Measurements from ENCODE around the gene TMEM88.

DNA sequence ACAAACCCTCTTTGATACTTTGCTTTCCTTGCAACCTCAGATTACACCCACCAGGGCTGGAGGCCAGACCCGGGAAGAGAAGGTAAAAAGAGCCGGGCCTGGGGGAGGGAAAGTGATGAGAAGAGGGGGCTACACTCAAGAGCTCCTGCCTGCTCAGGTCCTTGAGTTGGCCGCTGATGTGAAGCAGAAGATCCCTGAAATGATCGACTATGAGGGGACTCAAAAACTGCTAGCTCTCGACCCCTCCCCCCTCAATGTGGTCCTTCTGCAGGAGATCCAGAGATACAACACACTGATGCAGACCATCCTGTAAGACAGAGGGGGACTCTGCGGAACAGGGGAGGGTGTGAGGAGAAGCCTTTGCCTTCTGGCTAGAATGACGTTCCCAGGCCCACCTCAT lies 23.6 kb upstream of the TMEM88 start:
- TF ChIP-seq POLR2A (IDR thresholded peaks at IDR 0.05) = no peak
- TF ChIP-seq, protein P1, sequence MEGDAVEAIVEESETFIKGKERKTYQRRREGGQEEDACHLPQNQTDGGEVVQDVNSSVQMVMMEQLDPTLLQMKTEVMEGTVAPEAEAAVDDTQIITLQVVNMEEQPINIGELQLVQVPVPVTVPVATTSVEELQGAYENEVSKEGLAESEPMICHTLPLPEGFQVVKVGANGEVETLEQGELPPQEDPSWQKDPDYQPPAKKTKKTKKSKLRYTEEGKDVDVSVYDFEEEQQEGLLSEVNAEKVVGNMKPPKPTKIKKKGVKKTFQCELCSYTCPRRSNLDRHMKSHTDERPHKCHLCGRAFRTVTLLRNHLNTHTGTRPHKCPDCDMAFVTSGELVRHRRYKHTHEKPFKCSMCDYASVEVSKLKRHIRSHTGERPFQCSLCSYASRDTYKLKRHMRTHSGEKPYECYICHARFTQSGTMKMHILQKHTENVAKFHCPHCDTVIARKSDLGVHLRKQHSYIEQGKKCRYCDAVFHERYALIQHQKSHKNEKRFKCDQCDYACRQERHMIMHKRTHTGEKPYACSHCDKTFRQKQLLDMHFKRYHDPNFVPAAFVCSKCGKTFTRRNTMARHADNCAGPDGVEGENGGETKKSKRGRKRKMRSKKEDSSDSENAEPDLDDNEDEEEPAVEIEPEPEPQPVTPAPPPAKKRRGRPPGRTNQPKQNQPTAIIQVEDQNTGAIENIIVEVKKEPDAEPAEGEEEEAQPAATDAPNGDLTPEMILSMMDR (IDR thresholded peaks at IDR 0.05) = no peak

Data from testis (tissue), 2 donors.